Dermis blood vessel endothelial cell (primary cell): ENCODE data around the gene GIGYF2. TPM values are rescaled to one million over a fixed set of nuclear protein-coding genes. Genes with fewer than 3 reads are reported as not detected.
A peak's percentile ranks its signal among the peaks of the same experiment; 100 is the strongest.
"Not testable (repeated sequence)": the region's sequence is repeated elsewhere in the genome, so short reads cannot be mapped to it uniquely, and the experiment has no call there.

Experiments
- DNase-seq: peaks from one replicate; pipeline ENCODE4 v3.0.0; 2010
- total RNA-seq: library from RNA; depleted of rRNA; stranded (reverse); fragments of >200 nt; gene quantifications from 2 replicates; pipeline ENCODE4 v1.2.3, GENCODE V29; 2014

GIGYF2 gene
- total RNA-seq, 1 donor from 2014 or later, result 57.2 TPM

- no peak for DNase-seq
These were observed 199.0 kb downstream of the GIGYF2 start for GRCh38 chr2:232896111-232896510.

GRCh38 chr2:232896720-232897597, 199.8 kb downstream of the GIGYF2 start:
- no peak for DNase-seq

- no peak for DNase-seq
These were observed 200.7 kb downstream of the GIGYF2 start for GRCh38 chr2:232897598-232898408.

- DNase-seq, result peak; percentile 83
These were observed 201.7 kb downstream of the GIGYF2 start for GRCh38 chr2:232898592-232899543.

- DNase-seq, result no peak
These were observed 203.9 kb downstream of the GIGYF2 start for GRCh38 chr2:232900811-232901735.

- DNase-seq, result peak; percentile 95
These were observed 204.8 kb downstream of the GIGYF2 start for GRCh38 chr2:232901736-232902578.

- no peak for DNase-seq
These were observed 206.9 kb downstream of the GIGYF2 start for GRCh38 chr2:232903989-232904388.

- not testable (repeated sequence) for DNase-seq
These were observed 210.0 kb downstream of the GIGYF2 start for GRCh38 chr2:232906867-232907717.

GRCh38 chr2:232907718-232908085, 210.6 kb downstream of the GIGYF2 start:
- DNase-seq, result not testable (repeated sequence)

- no peak for DNase-seq
These were observed 211.6 kb downstream of the GIGYF2 start for GRCh38 chr2:232908695-232909094.

Other genes starting within 250 kb of the GIGYF2 start
- gene ALPI, start 241.2 kb upstream of the GIGYF2 start, total RNA-seq, result not detected in 2 replicates
- gene ECEL1, start 209.5 kb upstream of the GIGYF2 start, total RNA-seq, result not detected in 2 replicates
- gene PRSS56, start 176.9 kb upstream of the GIGYF2 start, total RNA-seq, result not detected in 2 replicates
- gene CHRND, start 171.2 kb upstream of the GIGYF2 start, total RNA-seq, result not detected in 2 replicates
- gene CHRNG, start 157.6 kb upstream of the GIGYF2 start, total RNA-seq, result not detected in 2 replicates
- 1.3 and 1.5 TPM in 2 replicates for gene TIGD1, start 146.8 kb upstream of the GIGYF2 start, total RNA-seq
- gene EIF4E2, start 146.6 kb upstream of the GIGYF2 start, total RNA-seq, result 102 and 112 TPM in 2 replicates
- gene EFHD1, start 63.7 kb upstream of the GIGYF2 start, total RNA-seq, result 0.14 and 0.17 TPM in 2 replicates
- not detected in 2 replicates for gene KCNJ13, start 79.2 kb downstream of the GIGYF2 start, total RNA-seq
- 0.34 and 0.84 TPM in 2 replicates for gene SNORC, start 172.9 kb downstream of the GIGYF2 start, total RNA-seq